Endothelial cell of umbilical vein (primary cell): ENCODE measurements around the gene BCO1.

Source experiments
- EZH2 ChIP-seq: IDR thresholded peaks from 2 replicates; pipeline ENCODE4 v1.6.1; 2012; ENCODE audit warnings: borderline replicate concordance, low read depth, mild to moderate bottlenecking, moderate library complexity, low read length, inconsistent platforms; ENCODE audit not compliant: severe bottlenecking
- FOS ChIP-seq: IDR thresholded peaks from 2 replicates; pipeline ENCODE4 v1.6.1; 2011; ENCODE audit warnings: mild to moderate bottlenecking, low read length, moderate library complexity, borderline replicate concordance; ENCODE audit not compliant: insufficient read depth
- POLR2A ChIP-seq: IDR thresholded peaks from 2 replicates; pipeline ENCODE4 v1.6.1; 2012; ENCODE audit warnings: low read depth, mild to moderate bottlenecking, control low read depth, low read length
- TF ChIP-seq, protein P1 (sequence below), 2 donors: IDR thresholded peaks; 1 replicate in 1 of 2; 2 replicates in 1 of 2; pipeline ENCODE4 v1.5.1; 2011; ENCODE audit warnings: low read length in 2 of 2, mild to moderate bottlenecking in 2 of 2, moderate library complexity in 2 of 2, control low read depth in 1 of 2, inconsistent platforms in 1 of 2, low read depth in 1 of 2; ENCODE audit not compliant: insufficient read depth in 1 of 2; ENCODE audit errors: extremely low read depth in 1 of 2

- TF ChIP-seq, protein P1, sequence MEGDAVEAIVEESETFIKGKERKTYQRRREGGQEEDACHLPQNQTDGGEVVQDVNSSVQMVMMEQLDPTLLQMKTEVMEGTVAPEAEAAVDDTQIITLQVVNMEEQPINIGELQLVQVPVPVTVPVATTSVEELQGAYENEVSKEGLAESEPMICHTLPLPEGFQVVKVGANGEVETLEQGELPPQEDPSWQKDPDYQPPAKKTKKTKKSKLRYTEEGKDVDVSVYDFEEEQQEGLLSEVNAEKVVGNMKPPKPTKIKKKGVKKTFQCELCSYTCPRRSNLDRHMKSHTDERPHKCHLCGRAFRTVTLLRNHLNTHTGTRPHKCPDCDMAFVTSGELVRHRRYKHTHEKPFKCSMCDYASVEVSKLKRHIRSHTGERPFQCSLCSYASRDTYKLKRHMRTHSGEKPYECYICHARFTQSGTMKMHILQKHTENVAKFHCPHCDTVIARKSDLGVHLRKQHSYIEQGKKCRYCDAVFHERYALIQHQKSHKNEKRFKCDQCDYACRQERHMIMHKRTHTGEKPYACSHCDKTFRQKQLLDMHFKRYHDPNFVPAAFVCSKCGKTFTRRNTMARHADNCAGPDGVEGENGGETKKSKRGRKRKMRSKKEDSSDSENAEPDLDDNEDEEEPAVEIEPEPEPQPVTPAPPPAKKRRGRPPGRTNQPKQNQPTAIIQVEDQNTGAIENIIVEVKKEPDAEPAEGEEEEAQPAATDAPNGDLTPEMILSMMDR (IDR thresholded peaks at IDR 0.05; ENCODE audit: extremely low read depth in 1 of 2, insufficient read depth in 1 of 2, low read depth in 1 of 2, low read length in 2 of 2), result no peak
- TF ChIP-seq EZH2, result no peak
- TF ChIP-seq FOS, result no peak
- no peak for TF ChIP-seq POLR2A
These were observed 52.6 kb downstream of the BCO1 start for GRCh38 chr16:81291117-81291516.
